Endothelial cell of hepatic sinusoid (primary cell): ENCODE measurements around the gene RABGAP1L.
"Not testable (repeated sequence)": the region's sequence is repeated elsewhere in the genome, so short reads cannot be mapped to it uniquely, and the experiment has no call there.

Experiments used
- in situ Hi-C: cut with HindIII; loops from 2 replicates; pipeline ENCODE4 v1.10.0; 2017; ENCODE audit warnings: low sequenced_read_pairs

RABGAP1L gene

GRCh38 chr1:174825806-174826205 is 666.5 kb downstream of the RABGAP1L start:
- in situ Hi-C loops = no loop called here

- in situ Hi-C loops = no loop called here
Observed at GRCh38 chr1:174828264-174828663, 668.9 kb downstream of the RABGAP1L start.

DNA sequence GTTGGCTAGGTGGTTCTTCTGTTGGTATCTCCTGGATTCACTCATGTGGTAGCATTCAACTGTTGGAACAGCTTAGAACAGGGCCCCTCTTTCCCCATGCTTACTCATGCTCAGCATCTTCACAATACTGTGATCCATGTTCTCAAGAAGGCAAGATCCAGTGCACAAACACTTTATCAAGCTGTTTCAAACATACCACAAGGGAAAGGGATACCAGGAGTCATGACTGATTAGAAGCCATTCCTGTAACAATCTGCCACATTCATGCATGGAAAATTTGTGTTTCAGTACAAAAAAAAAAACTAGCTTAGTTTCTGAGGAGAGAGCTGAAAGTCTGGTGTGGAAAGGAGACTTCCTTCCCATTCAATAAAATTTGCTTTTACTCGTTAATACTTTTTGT is 670.7 kb downstream of the RABGAP1L start:
- in situ Hi-C loops = no loop called here

DNA sequence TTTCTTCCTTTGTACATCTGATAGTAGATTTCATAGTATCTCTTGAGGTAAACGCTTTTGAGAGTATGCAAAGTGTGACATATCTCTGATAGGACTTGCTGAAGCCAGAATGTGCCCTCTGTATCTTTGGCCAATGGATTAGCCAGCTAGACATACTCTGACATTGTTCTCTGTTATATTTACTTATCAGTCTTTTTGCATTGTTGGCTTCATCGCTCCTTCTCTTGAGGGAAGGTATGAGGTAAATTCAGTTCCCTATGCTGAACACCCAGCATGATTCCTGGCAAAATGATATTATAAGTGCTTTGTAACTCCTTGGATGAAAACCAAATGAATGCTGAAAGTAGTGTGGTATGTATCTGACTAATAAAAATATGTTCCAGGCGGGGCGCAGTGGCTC is 677.2 kb downstream of the RABGAP1L start:
- in situ Hi-C loops = no loop called here

GRCh38 chr1:174837386-174837785 is 678.1 kb downstream of the RABGAP1L start:
- in situ Hi-C loops = no loop called here

DNA sequence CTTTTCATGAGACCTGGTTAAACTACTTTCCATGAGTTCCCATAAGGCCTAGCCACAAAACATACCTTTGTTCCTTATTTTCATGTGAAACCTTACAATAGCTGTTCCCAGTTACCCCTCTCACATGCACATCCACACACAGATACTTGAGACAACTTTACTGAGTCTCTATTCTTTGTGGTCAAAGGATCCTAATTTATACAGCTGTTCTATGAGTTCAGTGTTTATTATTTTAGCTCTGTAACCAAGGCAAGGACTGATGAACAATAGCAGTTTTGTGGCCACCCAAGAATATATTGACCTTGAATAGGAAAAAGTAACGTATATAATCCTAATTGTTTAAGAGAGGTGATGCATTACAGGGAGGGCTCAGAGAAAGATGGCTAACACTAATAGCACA is 679.9 kb downstream of the RABGAP1L start:
- in situ Hi-C loops = no loop called here

- in situ Hi-C loops = no loop called here
Observed at GRCh38 chr1:174841747-174842146, 682.4 kb downstream of the RABGAP1L start.

- in situ Hi-C loops = not testable (repeated sequence)
Observed at GRCh38 chr1:174848593-174849560, 689.6 kb downstream of the RABGAP1L start.

GRCh38 chr1:174850726-174851125 is 691.4 kb downstream of the RABGAP1L start:
- in situ Hi-C loops = no loop called here

- in situ Hi-C loops = no loop called here
Observed at GRCh38 chr1:174858301-174858700, 699.0 kb downstream of the RABGAP1L start.

- in situ Hi-C loops = no loop called here
Observed at GRCh38 chr1:174870319-174870718, 711.0 kb downstream of the RABGAP1L start.

GRCh38 chr1:174871886-174872285 is 712.6 kb downstream of the RABGAP1L start:
- in situ Hi-C loops = no loop called here

DNA sequence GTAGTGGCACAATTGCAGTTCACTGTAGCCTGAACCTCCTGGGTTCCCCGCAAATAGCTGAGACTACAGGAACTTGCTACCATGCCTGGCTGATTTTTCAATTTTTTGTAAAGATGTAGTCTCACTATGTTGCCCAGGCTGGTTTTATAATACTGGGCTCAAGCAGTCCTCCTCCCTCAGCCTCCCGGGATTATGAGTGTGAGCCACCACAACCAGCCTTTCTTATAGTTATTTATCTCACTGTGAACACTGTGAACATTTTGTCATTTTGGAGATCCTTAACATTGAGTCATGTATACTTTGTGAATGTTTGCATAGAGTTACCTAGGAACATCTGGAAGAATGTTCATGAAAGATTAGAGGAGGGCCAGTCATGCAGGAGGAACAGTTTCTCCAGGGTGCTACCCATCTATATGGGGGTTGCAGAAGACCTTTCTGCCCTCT is 713.3 kb downstream of the RABGAP1L start:
- in situ Hi-C loops = no loop called here

GRCh38 chr1:174874331-174875053 is 715.2 kb downstream of the RABGAP1L start:
- in situ Hi-C loops = no loop called here

DNA sequence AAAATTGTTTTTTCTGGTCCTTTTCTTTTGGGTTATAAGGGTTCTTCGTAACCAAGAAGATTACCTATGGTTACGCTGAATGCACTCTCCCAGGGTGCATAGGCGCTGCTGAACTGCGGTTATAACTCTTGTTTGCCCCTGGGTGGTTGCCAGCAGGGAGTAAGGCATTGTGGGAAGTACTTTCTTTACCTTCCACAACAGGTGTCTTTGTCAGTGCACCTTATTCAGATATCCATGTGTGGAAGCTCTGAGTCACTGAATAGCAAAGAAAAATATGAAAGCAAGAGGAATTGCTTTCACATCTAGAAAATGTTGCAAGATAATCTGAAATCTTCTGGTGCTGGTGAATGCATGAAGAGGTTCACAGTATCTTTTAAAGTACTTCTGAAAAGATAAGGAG is 716.0 kb downstream of the RABGAP1L start:
- in situ Hi-C loops = no loop called here

- in situ Hi-C loops = no loop called here
Observed at GRCh38 chr1:174877208-174877673, 717.9 kb downstream of the RABGAP1L start.

- in situ Hi-C loops = no loop called here
Observed at GRCh38 chr1:174880171-174880570, 720.9 kb downstream of the RABGAP1L start.

DNA sequence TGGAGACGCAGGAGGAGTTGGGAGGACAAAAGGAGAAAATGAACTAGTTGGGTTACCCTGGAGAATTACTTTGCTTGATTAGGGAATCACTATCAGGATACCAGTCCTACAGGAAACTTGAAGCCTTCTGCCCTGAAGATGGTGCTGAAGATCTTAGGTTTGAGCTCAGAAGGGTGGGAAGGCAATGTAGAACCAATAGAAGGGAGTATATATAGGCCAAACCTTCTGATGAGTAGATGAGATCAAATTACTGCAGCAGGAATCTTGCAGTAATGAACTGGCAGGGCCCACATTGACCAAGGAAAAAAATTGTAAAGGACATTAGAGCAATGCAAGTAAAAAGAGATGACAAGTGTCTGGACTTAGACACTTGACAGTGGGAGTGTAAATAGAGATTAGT is 724.1 kb downstream of the RABGAP1L start:
- in situ Hi-C loops = no loop called here

DNA sequence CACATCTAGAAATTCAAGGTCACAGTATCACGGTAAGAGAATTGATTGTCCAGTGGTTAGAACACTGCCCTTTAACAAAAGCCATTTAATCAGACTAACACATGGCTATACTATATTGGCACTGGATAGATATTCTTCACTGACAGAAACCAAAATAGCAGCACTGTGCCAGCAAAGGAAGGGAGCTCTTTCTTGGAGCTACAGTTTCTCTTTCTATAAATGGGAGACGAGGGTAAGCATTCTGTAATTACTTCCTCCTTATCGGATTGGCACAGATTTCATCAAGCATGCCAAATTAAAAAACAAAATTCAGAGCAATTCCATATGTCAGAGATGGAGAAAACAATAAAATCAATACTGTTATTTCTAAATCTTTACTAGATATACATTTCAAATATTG is 724.7 kb downstream of the RABGAP1L start:
- in situ Hi-C loops = no loop called here

- in situ Hi-C loops = no loop called here
Observed at GRCh38 chr1:174884566-174884965, 725.2 kb downstream of the RABGAP1L start.

DNA sequence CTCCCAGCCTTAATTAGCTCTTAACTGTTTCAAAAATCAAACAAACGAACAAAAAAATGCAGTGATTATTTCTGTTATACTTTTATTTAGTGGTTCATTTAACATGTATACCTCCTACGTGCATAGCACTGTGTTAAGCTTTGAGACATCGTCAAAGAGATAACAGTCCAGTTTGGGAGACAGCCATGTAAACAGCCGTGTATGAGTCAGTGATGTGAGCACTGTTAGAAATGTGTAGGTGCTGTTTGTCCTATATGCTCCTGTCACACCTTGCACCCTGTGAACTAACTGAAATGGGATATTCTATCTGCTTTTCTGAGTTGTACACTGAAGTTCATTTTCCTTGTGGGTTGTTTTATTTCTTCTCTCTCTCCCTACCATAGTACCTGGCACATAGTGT is 730.7 kb downstream of the RABGAP1L start:
- in situ Hi-C loops = no loop called here

- in situ Hi-C loops = no loop called here
Observed at GRCh38 chr1:174892016-174892415, 732.7 kb downstream of the RABGAP1L start.
